Measurements from ENCODE around the gene ACSL4.
A peak's percentile ranks its signal among the peaks of the same experiment; 100 is the strongest.

ACSL4 gene

GRCh38 chrX:109624641-109625616 is 108.1 kb downstream of the ACSL4 start, which contains the start of gene KCNE5:
KCNE5 (minus strand) TSS chrX:109625172; CDS start chrX:109625020, 152 bp downstream.
- no peak for DNase-seq (ENCODE audit: low read depth)
- TF ChIP-seq MAX (IDR thresholded peaks at IDR 0.05; ENCODE audit: low read depth, low read length) (no peak), POLR2A (IDR thresholded peaks at IDR 0.05; ENCODE audit: extremely low read depth, insufficient read length) (no peak), MYC (IDR thresholded peaks at IDR 0.05; ENCODE audit: low read depth, low read length) (no peak), CTCF (IDR thresholded peaks at IDR 0.05; ENCODE audit: low read depth, low read length) (no peak)
- H3K4me3 ChIP-seq (ENCODE audit: low read depth, low read length): no peak within 1 kb of the TSS

- DNase-seq (ENCODE audit: low read depth): no peak
These were observed 109.1 kb downstream of the ACSL4 start for GRCh38 chrX:109623997-109624396.

GRCh38 chrX:109622270-109622669 is 110.8 kb downstream of the ACSL4 start:
- H3K4me3 ChIP-seq (ENCODE audit: low read depth, low read length): no peak overlapping the region
- DNase-seq (ENCODE audit: low read depth): no peak
- TF ChIP-seq MAX (IDR thresholded peaks at IDR 0.05; ENCODE audit: low read depth, low read length) (no peak), POLR2A (IDR thresholded peaks at IDR 0.05; ENCODE audit: extremely low read depth, insufficient read length) (no peak), MYC (IDR thresholded peaks at IDR 0.05; ENCODE audit: low read depth, low read length) (no peak), CTCF (IDR thresholded peaks at IDR 0.05; ENCODE audit: low read depth, low read length) (no peak)

More at GRCh38 chrX:109623997-109624396, 109.1 kb downstream of the ACSL4 start:
- H3K4me3 ChIP-seq (ENCODE audit: low read depth, low read length): no peak overlapping the region
- no peak for TF ChIP-seq CTCF (IDR thresholded peaks at IDR 0.05; ENCODE audit: low read depth, low read length)
- no peak for TF ChIP-seq MYC (IDR thresholded peaks at IDR 0.05; ENCODE audit: low read depth, low read length)
- no peak for TF ChIP-seq MAX (IDR thresholded peaks at IDR 0.05; ENCODE audit: low read depth, low read length)
- TF ChIP-seq POLR2A (IDR thresholded peaks at IDR 0.05; ENCODE audit: extremely low read depth, insufficient read length): no peak

- TF ChIP-seq CTCF (IDR thresholded peaks at IDR 0.05; ENCODE audit: low read depth, low read length) (no peak), POLR2A (IDR thresholded peaks at IDR 0.05; ENCODE audit: extremely low read depth, insufficient read length) (no peak), MYC (IDR thresholded peaks at IDR 0.05; ENCODE audit: low read depth, low read length) (no peak), MAX (IDR thresholded peaks at IDR 0.05; ENCODE audit: low read depth, low read length) (no peak)
- H3K4me3 ChIP-seq (ENCODE audit: low read depth, low read length): no peak overlapping the region
- peak; percentile 87 for DNase-seq (ENCODE audit: low read depth)
These were observed 113.3 kb downstream of the ACSL4 start for GRCh38 chrX:109619771-109620170.

- no peak for TF ChIP-seq POLR2A (IDR thresholded peaks at IDR 0.05; ENCODE audit: extremely low read depth, insufficient read length)
- TF ChIP-seq CTCF (IDR thresholded peaks at IDR 0.05; ENCODE audit: low read depth, low read length): no peak
- TF ChIP-seq MYC (IDR thresholded peaks at IDR 0.05; ENCODE audit: low read depth, low read length): no peak
- no peak for TF ChIP-seq MAX (IDR thresholded peaks at IDR 0.05; ENCODE audit: low read depth, low read length)
- DNase-seq (ENCODE audit: low read depth): no peak
- no peak overlapping the region for H3K4me3 ChIP-seq (ENCODE audit: low read depth, low read length)
These were observed 118.1 kb downstream of the ACSL4 start for GRCh38 chrX:109614951-109615350.

Data from NB4 (cell line).